GM12892 (cell line): ENCODE results near the gene DHH.

ENCODE experiments used
- POLR2A ChIP-seq: IDR thresholded peaks from 2 replicates; pipeline ENCODE4 v1.6.1; 2011; ENCODE audit warnings: low read depth, low read length, control low read depth
- POLR2AphosphoS5 ChIP-seq: IDR thresholded peaks from 2 replicates; pipeline ENCODE4 v1.6.1; 2011; ENCODE audit warnings: low read depth, low read length, control low read depth

GRCh38 chr12:49093792-49094159 is 825 bp downstream of the DHH start:
- TF ChIP-seq POLR2A (no peak), POLR2AphosphoS5 (no peak)
